HG03571 (cell line): ENCODE data around the gene EEF1AKMT4.
A peak's percentile ranks its signal among the peaks of the same experiment; 100 is the strongest.

Experiments
- ATAC-seq: cut with Tn5 transposase; IDR thresholded peaks from one replicate; pipeline ENCODE4 v1.9.1; 2021; ENCODE audit not compliant: unreplicated experiment

The EEF1AKMT4 gene

DNA sequence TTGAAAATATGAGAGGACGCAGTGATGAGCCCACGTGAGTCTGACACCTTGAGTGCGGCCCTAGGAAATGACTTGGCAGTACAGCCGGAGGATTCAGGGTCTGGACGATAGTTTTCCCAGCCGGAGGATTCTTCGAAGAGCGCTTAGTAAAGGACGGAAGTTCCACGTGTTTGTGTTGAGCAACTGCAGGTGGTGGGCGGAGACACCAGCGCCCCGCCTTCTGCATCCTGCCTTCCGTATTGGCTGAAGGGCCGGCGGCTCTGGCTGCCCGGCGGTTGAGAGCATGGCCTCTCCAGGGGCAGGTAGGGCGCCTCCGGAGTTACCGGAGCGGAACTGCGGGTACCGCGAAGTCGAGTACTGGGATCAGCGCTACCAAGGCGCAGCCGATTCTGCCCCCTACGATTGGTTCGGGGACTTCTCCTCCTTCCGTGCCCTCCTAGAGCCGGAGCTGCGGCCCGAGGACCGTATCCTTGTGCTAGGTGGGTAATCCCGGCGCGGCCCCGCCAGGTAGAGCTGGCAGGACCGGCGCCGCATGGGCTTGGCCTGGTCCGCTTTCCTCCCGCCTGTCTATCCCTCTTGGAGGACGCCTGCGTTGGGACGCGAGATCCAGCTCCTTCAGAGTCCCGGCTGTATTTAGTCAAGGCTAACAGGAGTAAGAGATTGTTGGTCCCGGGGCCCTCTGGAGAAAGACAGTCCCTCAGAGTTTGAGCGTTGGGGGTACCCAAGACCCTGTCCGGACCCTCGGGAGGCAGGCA is at the start of gene EEF1AKMT4:
EEF1AKMT4 (plus strand) TSS at position 261 of the 755 bp plus-strand sequence; CDS start at position 284, 23 bp downstream.
- ATAC-seq: peak; percentile 88

DNA sequence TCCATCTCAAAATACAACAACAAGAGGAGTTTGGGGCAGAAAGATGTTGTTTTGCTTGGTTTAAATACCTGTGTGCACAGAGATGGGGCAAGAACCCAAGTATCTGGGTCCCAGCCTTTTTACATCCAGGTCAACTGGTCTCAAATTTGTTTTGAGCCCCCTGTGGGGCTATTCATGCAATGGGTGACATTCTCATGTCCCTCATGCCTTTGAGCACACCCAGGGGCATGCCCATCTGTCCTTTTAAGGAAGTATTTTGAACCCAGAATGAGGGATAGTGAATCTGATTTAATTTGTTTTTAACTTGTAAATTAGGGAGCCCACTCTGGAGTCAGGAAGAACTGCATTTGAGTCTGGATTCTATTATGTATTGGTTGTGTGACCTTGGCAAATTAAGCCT is 48.6 kb upstream of the EEF1AKMT4 start:
- no peak for ATAC-seq

DNA sequence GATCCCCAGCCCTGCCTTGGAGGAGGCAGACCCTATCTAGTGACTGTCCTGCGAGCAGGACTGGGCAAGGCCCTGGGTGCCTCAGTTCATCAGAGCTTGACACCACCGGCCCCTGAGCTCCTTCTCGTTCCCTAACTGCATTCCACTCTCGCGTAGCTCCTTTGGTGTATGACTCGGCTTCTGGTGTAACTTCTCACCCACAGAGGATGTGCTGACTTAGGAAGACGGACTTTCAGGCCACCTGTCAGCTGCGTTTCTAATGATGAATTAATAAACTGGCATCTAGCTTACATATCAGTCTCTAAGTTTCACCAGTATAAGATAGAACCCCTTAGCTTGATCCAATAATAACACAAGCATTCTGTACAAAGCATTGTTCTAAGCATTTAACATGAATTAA is 45.9 kb upstream of the EEF1AKMT4 start:
- ATAC-seq: no peak

DNA sequence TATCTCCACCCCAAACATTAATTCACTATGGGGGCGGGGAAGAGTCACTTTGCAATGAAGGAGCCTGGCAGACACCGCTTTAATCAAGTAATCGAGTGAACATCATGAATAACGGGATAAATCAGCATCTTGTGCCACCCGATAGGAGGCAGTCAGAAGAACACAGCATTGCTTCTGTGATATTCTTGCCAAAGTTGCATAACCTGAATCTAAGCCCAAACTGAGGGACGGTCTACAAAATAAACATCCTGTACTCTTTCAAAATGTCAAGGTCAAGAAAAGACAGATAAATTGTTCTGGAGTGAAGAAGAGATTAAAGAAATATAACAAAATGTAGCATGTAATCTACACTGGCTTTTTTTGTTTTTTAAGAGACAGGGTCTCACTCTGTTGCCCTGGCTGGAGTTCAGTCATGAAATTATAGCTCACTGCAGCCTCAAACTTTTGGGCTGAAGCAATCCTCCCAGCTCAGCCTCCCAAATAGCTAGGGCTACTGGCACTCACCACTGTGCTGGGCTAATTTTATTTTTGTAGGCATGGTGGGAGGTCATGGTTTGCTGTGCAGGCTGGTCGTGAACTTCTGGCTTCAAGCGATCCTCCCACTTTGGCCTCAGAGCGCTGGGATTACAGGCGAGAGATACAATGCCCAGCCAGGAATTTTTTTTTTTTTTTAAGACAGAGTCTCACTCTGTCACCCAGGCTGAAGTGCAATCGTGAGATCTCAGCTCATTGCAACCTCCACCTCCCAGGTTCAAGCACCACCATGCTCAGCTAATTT is 40.1 kb upstream of the EEF1AKMT4 start:
- ATAC-seq: no peak

DNA sequence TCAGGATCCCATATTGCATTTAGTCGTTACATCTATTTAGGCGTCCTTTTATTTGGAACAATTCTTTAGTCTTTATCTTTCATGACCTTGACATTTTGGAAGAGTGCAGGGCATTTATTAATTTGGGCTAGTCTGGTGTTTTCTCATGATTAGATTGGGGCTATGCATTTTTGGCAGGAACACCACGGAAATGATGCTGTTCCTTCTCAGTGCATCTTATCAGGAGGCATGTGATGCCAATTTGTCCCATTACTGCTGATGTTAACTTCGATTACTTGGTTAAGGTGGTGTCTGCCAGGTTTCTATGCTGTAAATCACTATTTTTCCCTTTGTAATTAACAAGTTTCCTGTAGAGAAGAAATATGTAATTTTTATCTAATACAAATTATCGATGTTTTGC is 38.2 kb upstream of the EEF1AKMT4 start:
- no peak for ATAC-seq

DNA sequence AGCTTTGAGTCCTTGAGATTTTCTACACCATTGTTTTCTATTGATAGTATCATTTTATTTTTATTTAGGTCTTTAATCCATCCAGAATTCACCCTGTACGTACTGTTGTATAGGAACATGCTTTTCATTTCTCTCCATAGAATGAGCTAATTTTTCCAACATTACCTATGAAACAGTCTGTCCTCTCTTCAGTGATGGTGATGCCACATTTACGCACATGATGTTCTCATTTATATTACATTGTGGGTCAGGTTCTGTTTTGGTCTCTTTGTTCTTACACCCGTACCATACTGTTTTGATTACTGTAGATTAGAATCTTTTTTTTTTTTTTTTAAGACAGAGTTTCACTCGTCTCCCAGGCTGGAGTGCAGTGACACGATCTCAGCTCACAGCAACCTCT is 37.8 kb upstream of the EEF1AKMT4 start:
- no peak for ATAC-seq

DNA sequence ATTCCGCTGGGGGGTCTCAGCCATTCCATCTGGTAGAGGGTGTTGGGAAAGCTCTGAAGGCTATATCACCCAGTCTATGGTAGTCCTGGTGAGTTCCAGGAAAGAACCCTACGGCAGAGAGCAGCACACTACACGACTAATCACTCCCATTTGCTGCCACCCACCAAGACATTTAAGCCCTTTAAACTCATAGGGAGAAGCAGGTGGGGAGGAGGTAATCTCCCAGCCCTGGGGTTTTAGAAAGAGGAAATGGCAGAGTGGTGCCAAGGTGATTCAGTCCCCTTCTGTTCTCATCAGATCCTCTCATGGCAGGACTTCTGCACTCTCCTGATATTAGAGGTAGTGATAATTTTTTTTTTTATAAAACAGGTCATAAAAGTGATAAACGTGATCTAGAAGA is 30.7 kb upstream of the EEF1AKMT4 start:
- ATAC-seq: no peak

DNA sequence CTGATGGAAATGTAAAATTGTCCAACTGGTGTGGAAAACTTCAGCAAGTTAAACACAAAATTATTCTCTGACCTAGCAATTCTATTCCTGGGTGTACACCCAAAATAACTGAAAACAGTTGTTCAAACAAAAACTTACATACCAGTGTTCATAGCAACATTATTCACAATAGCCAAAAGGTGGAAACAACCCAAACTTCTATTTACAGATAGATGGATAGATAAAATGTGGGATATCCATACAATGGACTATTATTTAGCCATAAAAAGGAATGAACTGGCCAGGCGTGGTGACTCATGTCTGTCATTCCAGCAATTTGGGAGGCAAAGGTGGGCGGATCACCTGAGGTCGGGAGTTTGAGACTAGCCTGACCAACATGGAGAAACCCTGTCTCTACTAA is 27.0 kb upstream of the EEF1AKMT4 start:
- ATAC-seq: no peak

DNA sequence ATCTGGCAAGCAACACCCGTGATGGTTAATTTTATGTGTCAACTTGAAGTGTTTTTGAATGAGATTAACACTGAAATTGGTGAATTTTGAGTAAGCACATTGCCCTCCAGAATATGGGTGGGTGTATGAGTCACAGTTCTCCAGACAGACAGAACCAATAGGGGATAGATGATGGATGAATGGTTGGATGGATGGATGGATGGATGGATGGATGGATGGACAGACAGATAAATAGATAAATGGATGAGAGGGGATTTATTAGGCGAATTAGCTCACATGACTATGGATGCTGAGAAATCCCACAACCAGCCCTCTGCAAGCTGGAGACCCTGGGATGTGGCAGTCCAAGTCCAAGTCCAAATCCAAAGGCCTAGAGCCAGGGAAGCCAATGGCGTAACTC is 25.5 kb upstream of the EEF1AKMT4 start:
- no peak for ATAC-seq

DNA sequence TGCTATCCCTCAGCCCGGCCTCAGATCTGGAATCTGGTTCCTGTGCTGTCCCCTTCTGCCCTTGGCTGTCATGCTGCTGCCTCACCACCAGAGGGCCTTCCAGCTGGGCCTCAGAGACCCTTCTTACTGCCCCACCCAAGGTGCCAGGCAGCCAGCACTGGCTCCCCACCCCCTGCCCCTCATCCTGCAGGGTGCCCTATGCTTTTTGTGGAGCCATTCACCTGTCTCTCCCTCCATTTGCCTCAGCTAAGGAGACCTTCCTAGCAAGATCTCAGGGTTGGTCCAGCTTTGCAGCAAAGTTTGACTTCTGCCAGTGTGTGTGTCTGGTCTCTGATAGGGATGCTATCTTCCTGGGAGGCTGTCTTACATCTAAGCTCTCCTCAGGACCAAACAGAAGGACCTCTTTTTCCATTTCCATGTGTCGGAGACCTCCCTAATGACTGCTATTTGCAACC is 22.0 kb upstream of the EEF1AKMT4 start:
- ATAC-seq: no peak

DNA sequence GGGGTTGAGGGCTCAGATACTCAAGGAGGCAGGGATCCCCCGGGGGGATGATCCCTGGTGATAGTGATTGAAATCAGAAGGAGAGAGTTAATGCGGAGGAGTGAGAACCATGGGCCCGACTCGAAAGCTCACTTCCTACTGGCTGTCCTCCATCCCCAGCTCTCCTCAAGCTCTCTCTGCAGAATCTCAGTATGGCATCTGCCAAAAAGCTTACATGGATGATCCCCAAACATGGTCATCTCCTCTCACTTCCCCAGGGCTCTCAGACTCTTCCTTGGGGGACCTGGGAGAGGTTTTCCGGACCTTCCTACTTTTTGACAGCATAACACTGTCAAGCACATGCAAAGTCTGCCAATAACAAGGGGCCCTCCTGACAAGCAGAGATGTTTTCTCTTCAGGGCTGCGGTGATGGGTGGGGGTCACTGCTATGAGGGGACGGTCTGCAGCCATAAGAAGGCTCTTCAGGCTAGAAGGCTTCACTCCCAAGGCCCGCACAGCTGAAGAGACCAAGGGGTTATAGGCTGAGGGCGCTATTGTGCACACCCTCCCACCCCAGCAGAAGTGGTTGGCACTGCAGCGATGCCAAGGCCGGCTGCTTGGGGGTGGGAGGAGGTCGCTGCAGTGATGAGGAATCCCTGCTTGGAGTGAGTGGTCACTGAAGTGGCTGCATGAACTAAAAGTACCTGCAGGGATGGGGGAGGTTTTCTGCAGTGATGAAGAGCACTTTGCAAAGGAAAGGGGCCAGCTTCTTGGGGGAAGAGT is 20.9 kb upstream of the EEF1AKMT4 start:
- no peak for ATAC-seq

DNA sequence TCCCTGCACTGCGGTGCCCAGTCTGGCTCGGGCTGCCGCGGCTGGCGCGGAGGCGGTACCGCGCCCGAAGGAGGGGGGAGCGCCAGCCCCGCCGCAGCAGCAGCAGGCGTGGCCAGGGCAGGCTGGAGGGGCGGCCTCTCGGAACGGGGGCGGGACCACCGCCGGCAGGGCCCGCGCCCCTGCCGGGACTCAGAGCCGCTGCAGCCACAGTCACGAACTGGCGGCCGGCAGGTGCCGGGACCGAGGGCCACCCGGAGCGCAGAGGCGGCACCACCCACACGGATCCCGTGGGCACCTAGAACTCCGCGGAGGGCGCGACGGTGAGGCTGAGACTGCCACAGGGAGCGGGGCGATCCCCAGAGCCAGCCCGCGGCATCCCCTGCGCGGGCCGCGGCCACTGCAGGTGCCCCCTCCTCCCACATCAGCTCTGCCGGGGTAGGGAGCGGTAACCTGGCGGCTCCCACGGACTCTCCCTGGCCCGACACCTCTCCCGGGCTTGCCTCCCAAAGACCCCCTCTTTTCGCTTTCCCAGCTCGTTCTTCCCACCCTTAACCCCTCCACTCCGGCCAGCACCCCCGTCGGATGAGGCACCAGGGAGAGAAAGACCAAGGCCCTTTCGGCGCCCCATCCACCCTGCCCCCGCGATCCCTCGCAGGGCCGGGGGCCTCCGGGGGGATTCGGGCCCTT is 19.9 kb upstream of the EEF1AKMT4 start, which contains the start of gene VWA5B2:
VWA5B2 (plus strand) TSS at position 192 of the 687 bp plus-strand sequence. CDS start 944 bp downstream, outside the sequence.
- ATAC-seq: peak; percentile 57

DNA sequence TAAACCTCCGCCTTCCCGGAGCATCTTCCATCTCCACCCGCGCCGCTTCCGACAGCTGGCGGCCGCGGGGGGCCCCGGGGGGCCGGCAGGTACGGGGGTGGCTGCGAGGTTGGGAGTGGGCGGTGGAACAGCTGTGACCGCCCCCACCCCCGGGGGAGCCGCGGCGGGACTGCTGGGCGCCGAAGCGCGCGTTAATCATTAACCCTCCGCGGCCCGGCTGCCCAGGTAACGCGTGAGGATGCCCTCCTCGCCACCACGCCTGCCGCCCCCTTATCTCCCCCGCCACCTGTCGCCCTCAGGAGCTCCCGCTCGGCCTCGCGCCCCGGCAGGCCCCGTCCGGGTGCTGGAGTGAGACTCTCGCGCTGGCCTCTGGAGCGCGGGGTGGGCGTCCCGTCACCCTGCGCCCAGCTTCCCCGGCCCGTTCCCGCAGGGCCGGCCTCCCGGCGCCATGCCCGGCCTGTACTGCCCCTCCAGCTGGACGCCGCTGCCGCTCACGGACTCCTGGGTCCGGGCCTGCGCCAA is 19.3 kb upstream of the EEF1AKMT4 start:
- ATAC-seq: no peak

DNA sequence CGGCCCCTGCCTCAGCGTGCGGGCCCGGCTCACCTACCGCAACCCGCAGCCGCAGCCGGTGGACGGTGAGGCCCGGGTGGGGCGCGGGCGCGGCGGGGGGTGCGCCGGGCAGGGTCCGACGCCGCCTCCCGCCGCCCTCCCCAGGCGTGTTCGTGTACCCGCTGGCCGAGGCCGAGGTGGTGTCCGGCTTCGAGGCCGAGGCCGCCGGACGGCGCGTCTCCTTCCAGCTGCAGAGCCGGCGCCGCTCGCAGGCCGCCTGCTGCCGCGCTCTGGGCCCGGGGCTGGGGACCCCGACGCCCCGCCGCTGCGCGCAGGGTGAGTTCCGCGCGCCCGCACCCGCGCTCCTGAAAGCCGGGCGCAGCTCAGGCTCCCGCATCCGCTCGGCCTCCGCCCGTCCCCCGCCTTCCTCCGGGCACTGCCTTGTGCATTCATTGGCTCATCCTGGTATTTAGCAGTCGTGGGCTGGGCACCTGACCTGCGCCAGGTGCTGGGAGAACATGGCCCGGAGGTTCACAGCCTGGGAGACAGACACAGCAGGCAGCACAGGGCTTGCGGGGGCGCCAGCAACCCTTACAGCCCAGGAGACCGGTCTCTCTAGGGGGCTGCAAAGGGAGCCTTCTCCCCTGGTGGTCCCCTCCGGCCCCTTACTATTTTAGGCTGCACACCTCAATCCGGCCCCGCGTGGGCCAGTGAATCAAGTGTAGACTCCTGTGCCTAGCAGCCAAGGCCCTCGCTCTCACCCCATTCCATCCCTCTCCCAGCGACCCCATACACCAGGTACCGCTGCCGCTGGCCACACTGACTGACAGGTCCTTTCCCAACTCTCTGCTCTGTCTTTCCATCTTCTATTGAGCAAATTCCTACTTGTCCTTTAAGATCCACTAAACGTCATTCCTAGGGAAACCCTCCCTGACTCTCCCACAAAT is 18.6 kb upstream of the EEF1AKMT4 start:
- no peak for ATAC-seq

DNA sequence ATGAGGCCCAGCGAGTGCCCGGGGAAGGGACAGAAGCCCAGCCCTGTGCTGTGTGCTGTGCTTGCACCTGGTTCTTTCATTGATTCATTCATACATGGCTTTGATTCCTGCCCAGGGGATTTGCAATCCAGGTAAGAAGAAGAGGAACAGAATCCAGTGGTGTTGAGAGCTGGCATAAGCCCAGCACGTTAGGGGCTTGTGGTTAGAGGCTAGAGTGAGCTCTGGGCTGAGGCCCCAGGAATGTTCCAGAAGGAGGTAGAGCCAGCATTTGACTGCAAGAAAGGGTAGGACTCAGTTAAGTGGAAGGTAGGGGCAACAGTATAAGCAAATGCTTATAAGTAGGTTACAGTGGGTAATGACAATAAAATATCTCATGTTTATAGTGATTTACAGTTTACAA is 17.8 kb upstream of the EEF1AKMT4 start:
- ATAC-seq: no peak

DNA sequence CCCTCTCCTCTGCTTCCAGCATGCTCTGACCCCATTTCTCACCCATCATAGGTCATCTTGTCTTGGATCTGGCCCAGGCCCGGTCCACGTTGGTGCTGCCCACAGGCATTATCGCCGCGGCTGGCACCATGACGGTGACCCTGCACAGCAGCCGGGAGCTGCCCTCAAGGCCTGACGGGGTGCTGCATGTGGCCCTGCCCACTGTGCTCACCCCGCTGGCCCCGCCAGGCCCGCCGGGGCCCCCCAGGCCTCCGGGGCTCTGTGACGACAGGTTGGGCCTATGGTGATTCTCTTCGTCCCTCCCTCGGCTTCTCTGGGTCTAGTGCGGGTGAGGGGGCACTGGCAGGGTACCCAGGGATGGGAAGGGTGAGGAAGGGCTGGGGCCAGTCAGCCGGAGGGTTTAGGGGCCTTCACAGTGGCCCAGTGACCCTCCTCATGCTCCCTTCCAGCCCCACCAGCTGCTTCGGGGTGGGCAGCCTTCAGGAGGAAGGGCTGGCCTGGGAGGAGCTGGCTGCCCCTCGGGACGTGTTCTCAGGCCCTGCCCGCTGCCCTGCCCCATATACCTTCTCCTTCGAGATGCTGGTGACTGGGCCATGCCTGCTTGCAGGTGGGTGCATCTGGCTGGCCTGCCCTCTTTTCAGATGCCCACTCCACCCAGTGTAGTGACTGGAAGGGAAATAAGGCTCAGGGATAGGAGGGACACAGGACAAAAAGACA is 16.2 kb upstream of the EEF1AKMT4 start:
- ATAC-seq: no peak

DNA sequence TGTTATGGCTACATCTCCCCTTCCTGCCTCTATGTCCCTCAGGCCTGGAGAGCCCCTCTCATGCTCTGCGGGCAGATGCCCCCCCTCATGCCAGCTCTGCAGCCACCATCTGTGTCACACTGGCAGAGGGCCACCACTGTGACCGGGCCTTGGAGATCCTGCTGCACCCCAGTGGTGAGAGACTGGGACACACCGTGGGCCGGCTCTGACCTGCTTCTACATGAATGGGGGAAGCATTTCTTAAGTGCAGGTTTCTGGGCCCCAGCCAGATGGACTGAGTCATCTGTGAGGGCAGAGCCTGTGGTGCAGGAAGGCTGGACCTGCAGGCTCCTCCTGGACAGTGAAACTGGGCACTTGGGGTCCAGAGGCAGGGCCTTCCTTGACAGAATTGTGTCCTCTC is 15.2 kb upstream of the EEF1AKMT4 start:
- ATAC-seq: no peak

DNA sequence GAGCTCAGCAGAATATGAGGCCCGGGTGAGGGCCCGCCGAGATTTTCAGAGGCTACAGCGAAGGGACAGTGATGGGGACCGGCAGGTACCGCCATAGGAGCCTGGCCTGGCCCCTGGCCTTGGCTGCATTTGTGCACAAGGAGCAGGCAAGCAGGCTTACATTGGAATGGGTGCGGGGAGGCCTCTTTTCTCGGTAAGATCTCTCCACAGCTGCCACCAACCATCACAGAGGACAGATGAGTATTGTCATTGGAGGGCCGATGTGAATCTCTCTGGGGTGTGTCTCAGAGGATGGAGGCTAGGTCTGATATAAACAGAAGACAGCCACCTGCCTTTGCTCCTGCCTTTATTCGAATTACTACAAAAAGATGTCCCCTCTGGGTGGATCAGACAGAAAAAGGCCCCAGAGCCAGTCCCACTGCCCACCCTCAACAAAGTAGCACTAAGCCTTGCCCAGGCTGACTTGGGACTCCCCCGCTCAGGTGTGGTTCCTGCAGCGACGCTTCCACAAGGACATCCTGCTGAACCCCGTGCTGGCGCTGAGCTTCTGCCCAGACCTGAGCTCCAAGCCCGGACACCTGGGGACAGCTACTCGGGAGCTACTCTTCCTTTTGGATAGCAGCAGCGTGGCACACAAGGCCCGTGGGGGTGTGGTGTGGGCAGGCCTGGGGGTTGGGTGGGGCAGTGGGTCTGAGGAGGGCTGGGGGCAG is 14.6 kb upstream of the EEF1AKMT4 start:
- ATAC-seq: no peak
